CD4-positive, alpha-beta memory T cell (primary cell): ENCODE measurements around the gene NSUN3. TPM values are rescaled to one million over a fixed set of nuclear protein-coding genes. Genes with fewer than 3 reads are reported as not detected.

Experiments
- CTCF ChIA-PET: fragments of 350-600 bp; sonication (Branson Sonifier 250); formaldehyde crosslinking; loops from one replicate; lab custom pipeline; 2021; ENCODE audit warnings: inconsistent platforms; ENCODE audit not compliant: partially characterized antibody; lab: Charles Lee
- POLR2A ChIA-PET: fragments of 350-600 bp; sonication (Branson Sonifier 250); formaldehyde crosslinking; loops from one replicate; lab custom pipeline; 2021; ENCODE audit not compliant: partially characterized antibody; lab: Charles Lee
- DNase-seq, 5 donors: peaks; one replicate each; pipeline versions ENCODE4 v3.0.0 to v3.0.0-alpha.2; 2020 to 2022; ENCODE audit warnings: mixed read lengths in 1 of 5
- H3K27ac ChIP-seq: one replicate; pipeline ENCODE4 v1.7.0; 2013; ENCODE audit warnings: low read depth, low read length
- H3K27me3 ChIP-seq: 2 replicates; pipeline ENCODE4 v1.7.0; 2013; ENCODE audit warnings: mild to moderate bottlenecking, low read length, moderate library complexity; ENCODE audit not compliant: insufficient read depth
- H3K36me3 ChIP-seq: 2 replicates; pipeline ENCODE4 v1.7.0; 2013; ENCODE audit warnings: mild to moderate bottlenecking, low read length, moderate library complexity; ENCODE audit not compliant: insufficient read depth
- H3K4me1 ChIP-seq: 2 replicates; pipeline ENCODE4 v1.7.0; 2013; ENCODE audit warnings: mild to moderate bottlenecking, low read length, moderate library complexity; ENCODE audit not compliant: insufficient read depth
- H3K4me3 ChIP-seq, 2 donors: one replicate each; pipeline ENCODE4 v1.7.0; 2013; ENCODE audit warnings: low read length in 2 of 2, mild to moderate bottlenecking in 1 of 2
- H3K9me3 ChIP-seq, 2 donors: one replicate each; pipeline ENCODE4 v1.7.0; 2013; ENCODE audit warnings: low read length in 2 of 2, control low read depth in 1 of 2; ENCODE audit not compliant: control insufficient read depth in 1 of 2
- H3K27ac Mint-ChIP-seq, 7 donors: one replicate each; pipeline ENCODE4 v1.8.0; 2020 to 2021; ENCODE audit warnings: mixed read lengths in 7 of 7, mild to moderate bottlenecking in 6 of 7, inconsistent platforms in 3 of 7, moderate library complexity in 3 of 7
- H3K27me3 Mint-ChIP-seq, 2 donors: one replicate each; pipeline ENCODE4 v1.8.0; 2020 to 2021; ENCODE audit warnings: mixed read lengths in 2 of 2
- H3K36me3 Mint-ChIP-seq, 2 donors: one replicate each; pipeline ENCODE4 v1.8.0; 2020 to 2021; ENCODE audit warnings: mixed read lengths in 2 of 2, inconsistent platforms in 1 of 2, mild to moderate bottlenecking in 1 of 2
- H3K4me1 Mint-ChIP-seq, 4 donors: one replicate each; pipeline ENCODE4 v1.8.0; 2020 to 2021; ENCODE audit warnings: mixed read lengths in 4 of 4, mild to moderate bottlenecking in 1 of 4
- H3K4me3 Mint-ChIP-seq, 8 donors: one replicate each; pipeline ENCODE4 v1.8.0; 2020 to 2021; ENCODE audit warnings: mixed read lengths in 8 of 8, mild to moderate bottlenecking in 7 of 8, moderate library complexity in 6 of 8, inconsistent platforms in 3 of 8
- H3K9me3 Mint-ChIP-seq, 8 donors: one replicate each; pipeline ENCODE4 v1.8.0; 2020 to 2021; ENCODE audit warnings: mixed read lengths in 8 of 8, mild to moderate bottlenecking in 5 of 8, inconsistent platforms in 3 of 8, moderate library complexity in 1 of 8
- intact Hi-C: fragments of 100-400 bp; cut with micrococcal nuclease; formaldehyde crosslinking; loops from one replicate; pipeline ENCODE4 v1.15.1; 2023
- polyA plus RNA-seq, 2 donors: library from polyadenylated mRNA; unstranded; fragments of 300-500 nt; fragmentation: Illumina TruSeq; gene quantifications; one replicate each; pipeline ENCODE4 v1.2.3, GENCODE V29; 2021
- total RNA-seq, 2 experiments: library from RNA; stranded (reverse); gene quantifications; one replicate each; pipeline ENCODE4 v1.2.3, GENCODE V29; 2021

The NSUN3 gene
- total and polyA plus RNA-seq, 4 experiments from 2014 or later, result 10.0 to 23.1 (median 16.2) TPM

- DNase-seq, result no peak
- Histone ChIP-seq H3K27ac (no peak overlapping the region), H3K27me3 (no peaks in the 10 kb centered on the region), H3K36me3 (peaks cover 4% of the 10 kb centered on the region), H3K4me3 (no peak overlapping the region), H3K4me1 (peaks cover 34% of the 10 kb centered on the region), H3K9me3 (no peaks in the 10 kb centered on the region)
- H3K27ac Mint-ChIP-seq, result peak overlapping the region in 2 of 7 donors; percentile 35 to 71
- H3K4me3 Mint-ChIP-seq, result no peak overlapping the region
- ChIA-PET POLR2A (no interaction called here), CTCF (interaction anchor here (1.0 to 2.2 kb wide), 3 partner anchors 8 to 14 kb away, joined by 3 to 9 read pairs (median 7); no protein-coding TSS in a partner anchor)
- H3K4me1 Mint-ChIP-seq, result peaks cover 22 to 48% (median 34%) of the 10 kb centered on the region in 4 donors
- no peaks in the 10 kb centered on the region for H3K27me3 Mint-ChIP-seq
- intact Hi-C loops, result no loop called here
- peaks cover 0 to 1% (median 0%) of the 10 kb centered on the region in 8 donors for H3K9me3 Mint-ChIP-seq
- peaks cover 9 to 33% of the 10 kb centered on the region in 2 donors for H3K36me3 Mint-ChIP-seq
Measured at GRCh38 chr3:94061297-94061696, 1.6 kb upstream of the NSUN3 start.

GRCh38 chr3:94063496-94064119 lies 747 bp downstream of the NSUN3 start:
- Mint-ChIP-seq H3K9me3 (peaks cover 0 to 1% (median 0%) of the 10 kb centered on the region in 8 donors), H3K36me3 (peaks cover 27 to 42% of the 10 kb centered on the region in 2 donors), H3K27me3 (no peaks in the 10 kb centered on the region), H3K27ac (peak overlapping the region; percentile 99 to 100 (median 100)), H3K4me3 (peak overlapping the region; percentile 97 to 100 (median 98)), H3K4me1 (peaks cover 33 to 68% (median 53%) of the 10 kb centered on the region in 4 donors)
- DNase-seq, result peak in 2 of 5 donors; percentile 6 to 35
- peaks cover 46% of the 10 kb centered on the region for H3K4me1 ChIP-seq
- H3K27ac ChIP-seq, result peak overlapping the region; percentile 95
- no peaks in the 10 kb centered on the region for H3K27me3 ChIP-seq
- H3K4me3 ChIP-seq, result peak overlapping the region; percentile 97
- peaks cover 10% of the 10 kb centered on the region for H3K36me3 ChIP-seq
- intact Hi-C loops, result loop anchor here (1.0 kb wide), 2 partner anchors 17 to 83 kb away; partner anchors contain the start of gene ARL13B
- no peaks in the 10 kb centered on the region for H3K9me3 ChIP-seq
- CTCF ChIA-PET, result interaction anchor here (1.0 to 2.5 kb wide), 9 partner anchors 8 to 60 kb away, joined by 3 to 13 read pairs (median 5); no protein-coding TSS in a partner anchor
- POLR2A ChIA-PET, result interaction anchor here (0.7 to 2.4 kb wide), 11 partner anchors 8 to 83 kb away, joined by 3 to 33 read pairs (median 4); partner anchors contain the start of gene ARL13B

DNA sequence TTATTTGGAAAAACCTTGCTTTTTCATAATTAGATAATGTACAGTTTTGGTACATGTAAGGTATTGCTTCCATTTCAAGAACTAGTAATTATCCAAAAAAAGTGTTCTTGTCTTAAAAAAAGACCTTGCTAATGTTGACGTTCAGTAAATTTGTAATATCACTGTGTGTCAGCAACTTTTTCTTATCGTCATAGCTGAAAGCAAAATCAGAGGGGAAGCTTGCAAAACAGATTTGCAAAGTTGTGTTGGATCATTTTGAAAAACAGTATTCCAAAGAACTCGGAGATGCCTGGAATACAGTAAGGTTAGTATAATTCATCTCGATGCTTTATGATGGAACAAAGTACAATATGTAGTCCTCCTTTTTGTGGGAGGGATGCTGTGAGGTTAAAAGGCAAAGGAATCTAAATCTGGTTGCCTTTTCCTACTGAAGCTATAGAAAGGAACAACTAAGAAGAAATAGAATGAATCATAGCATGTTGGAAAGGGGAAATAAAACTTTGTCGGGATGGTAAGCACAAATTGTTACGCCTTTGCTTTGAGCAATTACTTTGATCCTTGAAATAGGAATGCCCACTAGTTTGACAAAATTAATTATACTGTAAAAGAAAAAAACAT lies 1.5 kb downstream of the NSUN3 start:
- ChIA-PET POLR2A (no interaction called here), CTCF (interaction anchor here (2.4 to 2.5 kb wide), 2 partner anchors 57 to 61 kb away, joined by 6 to 13 read pairs; no protein-coding TSS in a partner anchor)
- Histone ChIP-seq H3K27me3 (no peaks in the 10 kb centered on the region), H3K4me3 (no peak overlapping the region), H3K9me3 (no peaks in the 10 kb centered on the region), H3K36me3 (peaks cover 10% of the 10 kb centered on the region), H3K27ac (peak overlapping the region; percentile 95), H3K4me1 (peaks cover 53% of the 10 kb centered on the region)
- peak overlapping the region; percentile 97 to 100 (median 98) for H3K4me3 Mint-ChIP-seq
- peaks cover 0 to 1% (median 0%) of the 10 kb centered on the region in 8 donors for H3K9me3 Mint-ChIP-seq
- peaks cover 37 to 76% (median 59%) of the 10 kb centered on the region in 4 donors for H3K4me1 Mint-ChIP-seq
- intact Hi-C loops, result no loop called here
- peak overlapping the region; percentile 42 to 100 (median 100) for H3K27ac Mint-ChIP-seq
- no peak for DNase-seq
- no peaks in the 10 kb centered on the region for H3K27me3 Mint-ChIP-seq
- H3K36me3 Mint-ChIP-seq, result peaks cover 27 to 46% of the 10 kb centered on the region in 2 donors

GRCh38 chr3:94065122-94065521 lies 2.3 kb downstream of the NSUN3 start:
- ChIA-PET POLR2A (interaction anchor here (0.7 kb wide), 1 partner anchor 9 kb away, joined by 3 read pairs; no protein-coding TSS in a partner anchor), CTCF (interaction anchor here (0.9 to 7.7 kb wide), 3 partner anchors 58 to 85 kb away, joined by 4 to 71 read pairs (median 6); partner anchors contain the start of gene ARL13B)
- DNase-seq, result no peak
- peaks cover 39 to 77% (median 59%) of the 10 kb centered on the region in 4 donors for H3K4me1 Mint-ChIP-seq
- peak overlapping the region in 7 of 8 donors; percentile 5 to 77 (median 50) for H3K4me3 Mint-ChIP-seq
- peaks cover 27 to 46% of the 10 kb centered on the region in 2 donors for H3K36me3 Mint-ChIP-seq
- peak overlapping the region in 4 of 7 donors; percentile 39 to 99 (median 54) for H3K27ac Mint-ChIP-seq
- Histone ChIP-seq H3K27ac (no peak overlapping the region), H3K27me3 (no peaks in the 10 kb centered on the region), H3K9me3 (no peaks in the 10 kb centered on the region), H3K4me1 (peaks cover 54% of the 10 kb centered on the region), H3K4me3 (no peak overlapping the region), H3K36me3 (peaks cover 10% of the 10 kb centered on the region)
- peaks cover 0 to 1% (median 0%) of the 10 kb centered on the region in 8 donors for H3K9me3 Mint-ChIP-seq
- H3K27me3 Mint-ChIP-seq, result no peaks in the 10 kb centered on the region
- intact Hi-C loops, result no loop called here

- Histone ChIP-seq H3K4me1 (peaks cover 54% of the 10 kb centered on the region), H3K27ac (no peak overlapping the region), H3K36me3 (peaks cover 6% of the 10 kb centered on the region), H3K9me3 (no peaks in the 10 kb centered on the region), H3K27me3 (no peaks in the 10 kb centered on the region), H3K4me3 (no peak overlapping the region)
- H3K4me1 Mint-ChIP-seq, result peaks cover 39 to 72% (median 58%) of the 10 kb centered on the region in 4 donors
- H3K36me3 Mint-ChIP-seq, result peaks cover 27 to 38% of the 10 kb centered on the region in 2 donors
- no peak for DNase-seq
- H3K27ac Mint-ChIP-seq, result peak overlapping the region in 6 of 7 donors; percentile 7 to 99 (median 56)
- intact Hi-C loops, result no loop called here
- no peaks in the 10 kb centered on the region for H3K27me3 Mint-ChIP-seq
- POLR2A ChIA-PET, result interaction anchor here (0.7 kb wide), 1 partner anchor 9 kb away, joined by 3 read pairs; no protein-coding TSS in a partner anchor
- CTCF ChIA-PET, result interaction anchor here (0.7 to 7.7 kb wide), 5 partner anchors 15 to 94 kb away, joined by 4 to 71 read pairs (median 4); partner anchors contain the start of gene ARL13B
- H3K9me3 Mint-ChIP-seq, result peaks cover 0 to 1% (median 0%) of the 10 kb centered on the region in 8 donors
- H3K4me3 Mint-ChIP-seq, result peak overlapping the region in 1 of 8 donors; percentile 17
Measured at GRCh38 chr3:94065819-94066480, 3.1 kb downstream of the NSUN3 start.

DNA sequence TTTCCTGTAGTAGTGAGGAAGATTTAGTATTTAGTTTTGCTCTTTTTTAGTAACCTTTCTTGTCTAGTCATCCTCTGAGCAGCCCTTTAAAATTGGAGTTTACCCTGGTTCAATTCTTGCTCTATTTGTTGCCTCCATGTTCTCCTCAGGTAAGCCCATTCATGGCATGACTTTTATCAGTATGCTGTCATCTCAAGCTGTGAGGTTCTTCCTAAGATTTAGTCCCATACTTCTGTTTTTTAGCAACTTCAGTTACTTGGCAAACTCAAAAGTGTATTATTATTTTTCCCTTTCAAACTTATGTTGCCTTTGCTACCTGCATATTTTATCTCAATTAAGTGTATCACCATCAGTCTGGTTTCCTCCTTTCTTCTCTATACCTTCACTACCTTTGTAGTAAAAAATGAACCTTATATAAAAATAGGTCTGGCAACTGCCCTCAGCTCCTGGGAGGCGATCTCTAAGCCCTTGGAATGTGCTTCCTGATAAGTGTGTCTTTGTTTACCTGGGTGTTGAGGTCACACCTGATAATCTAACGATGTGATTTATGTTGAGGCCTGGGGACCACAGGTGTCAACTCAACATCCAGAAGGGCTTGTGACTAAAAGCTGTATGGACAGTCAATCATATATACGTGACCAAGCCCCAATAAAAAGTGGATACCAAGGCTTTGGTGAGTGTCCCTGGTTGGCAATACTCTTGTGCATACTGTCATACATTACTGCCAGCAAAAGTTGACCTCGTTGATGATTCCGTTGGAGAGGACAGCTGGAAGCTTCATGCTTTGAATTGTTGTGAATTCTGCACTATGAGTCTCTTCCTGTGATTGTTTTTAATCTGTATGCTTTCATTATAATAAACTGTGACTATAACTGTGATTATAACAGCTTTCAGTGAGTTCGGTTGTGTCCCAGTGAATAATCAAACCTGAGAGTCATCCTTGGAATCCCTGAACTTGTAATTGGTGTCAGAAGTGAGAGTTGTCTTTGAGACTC lies 3.9 kb downstream of the NSUN3 start:
- ChIA-PET POLR2A (interaction anchor here (0.5 kb wide), 1 partner anchor 89 kb away, joined by 4 read pairs; no protein-coding TSS in a partner anchor), CTCF (interaction anchor here (0.7 to 7.7 kb wide), 3 partner anchors 14 to 95 kb away, joined by 4 to 71 read pairs (median 4); no protein-coding TSS in a partner anchor)
- Histone ChIP-seq H3K27me3 (no peaks in the 10 kb centered on the region), H3K27ac (no peak overlapping the region), H3K4me1 (peaks cover 59% of the 10 kb centered on the region), H3K9me3 (no peaks in the 10 kb centered on the region), H3K36me3 (peaks cover 11% of the 10 kb centered on the region), H3K4me3 (no peak overlapping the region)
- intact Hi-C loops, result no loop called here
- peaks cover 27 to 45% of the 10 kb centered on the region in 2 donors for H3K36me3 Mint-ChIP-seq
- peaks cover 0 to 1% (median 0%) of the 10 kb centered on the region in 8 donors for H3K9me3 Mint-ChIP-seq
- H3K27me3 Mint-ChIP-seq, result no peaks in the 10 kb centered on the region
- H3K4me1 Mint-ChIP-seq, result peaks cover 41 to 74% (median 57%) of the 10 kb centered on the region in 4 donors
- peak overlapping the region in 3 of 8 donors; percentile 5 to 61 (median 30) for H3K4me3 Mint-ChIP-seq
- H3K27ac Mint-ChIP-seq, result peak overlapping the region; percentile 33 to 88 (median 58)
- no peak for DNase-seq
